Neural progenitor cell (in vitro differentiated cells): ENCODE results near the gene NUP54. TPM values are rescaled to one million over a fixed set of nuclear protein-coding genes. Genes with fewer than 3 reads are reported as not detected.

Source experiments
- DNase-seq: peaks from one replicate; pipeline ENCODE4 v3.0.0-alpha.2; 2016; ENCODE audit warnings: low spot score
- H2AFZ ChIP-seq: fragments of 200-600 bp; sonication (generic); replicated peaks from 2 replicates; pipeline ENCODE4 v1.6.1; 2016; ENCODE audit warnings: antibody characterized with exemption
- H3F3A ChIP-seq: fragments of 200-600 bp; sonication (generic); 2 replicates; pipeline ENCODE4 v1.6.1; 2016; ENCODE audit warnings: antibody characterized with exemption, low read depth
- H3K27ac ChIP-seq: fragments of 200-600 bp; sonication (generic); 2 replicates; pipeline ENCODE4 v1.5.1; 2016; ENCODE audit warnings: mild to moderate bottlenecking
- H3K27me3 ChIP-seq: fragments of 200-600 bp; sonication (generic); 2 replicates; pipeline ENCODE4 v1.6.1; 2016; ENCODE audit warnings: mild to moderate bottlenecking, moderate library complexity
- H3K36me3 ChIP-seq: fragments of 200-600 bp; sonication (generic); 2 replicates; pipeline ENCODE4 v1.5.1; 2016
- H3K4me1 ChIP-seq: fragments of 200-600 bp; sonication (generic); 2 replicates; pipeline ENCODE4 v1.6.1; 2016; ENCODE audit warnings: mixed run types
- H3K4me2 ChIP-seq: fragments of 200-600 bp; sonication (generic); 2 replicates; pipeline ENCODE4 v1.6.1; 2016
- H3K4me3 ChIP-seq: fragments of 200-600 bp; sonication (generic); 2 replicates; pipeline ENCODE4 v1.5.1; 2016
- H3K79me2 ChIP-seq: fragments of 200-600 bp; sonication (generic); 2 replicates; pipeline ENCODE4 v1.6.1; 2016; ENCODE audit warnings: low read depth
- H3K9ac ChIP-seq: fragments of 200-600 bp; sonication (generic); 2 replicates; pipeline ENCODE4 v1.6.1; 2016
- H3K9me3 ChIP-seq: fragments of 200-600 bp; sonication (generic); 2 replicates; pipeline ENCODE4 v1.5.1; 2016; ENCODE audit warnings: low read depth
- H4K20me1 ChIP-seq: fragments of 200-600 bp; sonication (generic); 2 replicates; pipeline ENCODE4 v1.6.1; 2016; ENCODE audit warnings: low read depth
- H3K27ac Mint-ChIP-seq: 3 replicates; pipeline ENCODE4 v1.8.0; 2021; ENCODE audit warnings: mixed read lengths
- H3K27me3 Mint-ChIP-seq: 2 replicates; pipeline ENCODE4 v1.8.0; 2022; ENCODE audit warnings: low read depth, mild to moderate bottlenecking, inconsistent platforms, moderate library complexity, mixed read lengths; ENCODE audit not compliant: insufficient read depth
- H3K36me3 Mint-ChIP-seq: 3 replicates; pipeline ENCODE4 v1.8.0; 2021; ENCODE audit warnings: mixed read lengths
- H3K4me1 Mint-ChIP-seq: 3 replicates; pipeline ENCODE4 v1.8.0; 2021; ENCODE audit warnings: mixed read lengths
- H3K4me3 Mint-ChIP-seq: 3 replicates; pipeline ENCODE4 v1.8.0; 2021; ENCODE audit warnings: mild to moderate bottlenecking, moderate library complexity, mixed read lengths
- H3K9me3 Mint-ChIP-seq: 3 replicates; pipeline ENCODE4 v1.8.0; 2020; ENCODE audit warnings: mixed read lengths
- EZH2 ChIP-seq: fragments of 200-600 bp; sonication (generic); IDR thresholded peaks from 2 replicates; pipeline ENCODE4 v1.6.1; 2017; ENCODE audit warnings: antibody characterized with exemption, mild to moderate bottlenecking, moderate library complexity
- EZH2phosphoT487 ChIP-seq: fragments of 200-600 bp; sonication (generic); IDR thresholded peaks from 2 replicates; pipeline ENCODE4 v1.6.1; 2017; ENCODE audit warnings: antibody characterized with exemption
- total RNA-seq: library from RNA; depleted of rRNA; stranded (reverse); fragments of >200 nt; gene quantifications from 2 replicates; pipeline ENCODE4 v1.2.3, GENCODE V29; 2015; ENCODE audit warnings: low replicate concordance
- TF ChIP-seq, protein P1 (sequence below): fragments of 200-600 bp; sonication (generic); IDR thresholded peaks from 2 replicates; pipeline ENCODE4 v1.5.1; 2017; ENCODE audit warnings: antibody characterized with exemption, mild to moderate bottlenecking

Gene NUP54
- total RNA-seq, 1 donor from 2014 or later: 161 TPM

DNA sequence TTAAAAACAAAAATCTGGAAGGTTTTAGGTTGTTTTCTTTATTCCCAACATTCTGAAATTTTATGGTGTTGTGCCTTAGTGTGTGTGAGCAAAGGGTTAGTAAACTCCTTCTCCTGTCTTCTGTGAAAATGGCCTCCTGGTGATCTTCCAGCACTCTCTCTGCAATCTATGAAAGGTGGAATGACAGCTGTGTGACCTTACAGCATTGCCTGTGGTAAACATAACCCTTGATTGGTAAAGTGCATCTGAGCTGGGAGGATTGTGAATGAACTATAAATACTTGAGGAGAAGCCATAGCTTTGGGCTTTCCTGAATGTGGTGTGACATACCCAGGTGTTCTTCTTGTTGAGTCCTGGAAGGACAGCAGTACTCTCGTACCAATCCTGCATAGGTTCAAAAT lies 63.7 kb downstream of the NUP54 start:
- peaks cover 7% of the 10 kb centered on the region for H3K4me1 Mint-ChIP-seq
- H3K4me3 Mint-ChIP-seq: no peak overlapping the region
- no peak overlapping the region for H2AFZ ChIP-seq
- no peak for DNase-seq
- no peak overlapping the region for H3K27ac ChIP-seq
- H3K36me3 Mint-ChIP-seq: no peaks in the 10 kb centered on the region
- no peak overlapping the region for H3K27ac Mint-ChIP-seq
- no peak overlapping the region for H3K9ac ChIP-seq
- H4K20me1 ChIP-seq: no peaks in the 10 kb centered on the region
- no peaks in the 10 kb centered on the region for H3K27me3 ChIP-seq
- no peaks in the 10 kb centered on the region for H3K9me3 ChIP-seq
- no peaks in the 10 kb centered on the region for H3K9me3 Mint-ChIP-seq
- no peaks in the 10 kb centered on the region for H3F3A ChIP-seq
- H3K4me2 ChIP-seq: no peak overlapping the region
- no peak overlapping the region for H3K4me3 ChIP-seq
- H3K79me2 ChIP-seq: no peaks in the 10 kb centered on the region
- H3K36me3 ChIP-seq: no peaks in the 10 kb centered on the region
- no peaks in the 10 kb centered on the region for H3K27me3 Mint-ChIP-seq
- TF ChIP-seq, protein P1, sequence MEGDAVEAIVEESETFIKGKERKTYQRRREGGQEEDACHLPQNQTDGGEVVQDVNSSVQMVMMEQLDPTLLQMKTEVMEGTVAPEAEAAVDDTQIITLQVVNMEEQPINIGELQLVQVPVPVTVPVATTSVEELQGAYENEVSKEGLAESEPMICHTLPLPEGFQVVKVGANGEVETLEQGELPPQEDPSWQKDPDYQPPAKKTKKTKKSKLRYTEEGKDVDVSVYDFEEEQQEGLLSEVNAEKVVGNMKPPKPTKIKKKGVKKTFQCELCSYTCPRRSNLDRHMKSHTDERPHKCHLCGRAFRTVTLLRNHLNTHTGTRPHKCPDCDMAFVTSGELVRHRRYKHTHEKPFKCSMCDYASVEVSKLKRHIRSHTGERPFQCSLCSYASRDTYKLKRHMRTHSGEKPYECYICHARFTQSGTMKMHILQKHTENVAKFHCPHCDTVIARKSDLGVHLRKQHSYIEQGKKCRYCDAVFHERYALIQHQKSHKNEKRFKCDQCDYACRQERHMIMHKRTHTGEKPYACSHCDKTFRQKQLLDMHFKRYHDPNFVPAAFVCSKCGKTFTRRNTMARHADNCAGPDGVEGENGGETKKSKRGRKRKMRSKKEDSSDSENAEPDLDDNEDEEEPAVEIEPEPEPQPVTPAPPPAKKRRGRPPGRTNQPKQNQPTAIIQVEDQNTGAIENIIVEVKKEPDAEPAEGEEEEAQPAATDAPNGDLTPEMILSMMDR: no peak
- TF ChIP-seq EZH2phosphoT487: no peak
- TF ChIP-seq EZH2: no peak
- H3K4me1 ChIP-seq: no peaks in the 10 kb centered on the region

DNA sequence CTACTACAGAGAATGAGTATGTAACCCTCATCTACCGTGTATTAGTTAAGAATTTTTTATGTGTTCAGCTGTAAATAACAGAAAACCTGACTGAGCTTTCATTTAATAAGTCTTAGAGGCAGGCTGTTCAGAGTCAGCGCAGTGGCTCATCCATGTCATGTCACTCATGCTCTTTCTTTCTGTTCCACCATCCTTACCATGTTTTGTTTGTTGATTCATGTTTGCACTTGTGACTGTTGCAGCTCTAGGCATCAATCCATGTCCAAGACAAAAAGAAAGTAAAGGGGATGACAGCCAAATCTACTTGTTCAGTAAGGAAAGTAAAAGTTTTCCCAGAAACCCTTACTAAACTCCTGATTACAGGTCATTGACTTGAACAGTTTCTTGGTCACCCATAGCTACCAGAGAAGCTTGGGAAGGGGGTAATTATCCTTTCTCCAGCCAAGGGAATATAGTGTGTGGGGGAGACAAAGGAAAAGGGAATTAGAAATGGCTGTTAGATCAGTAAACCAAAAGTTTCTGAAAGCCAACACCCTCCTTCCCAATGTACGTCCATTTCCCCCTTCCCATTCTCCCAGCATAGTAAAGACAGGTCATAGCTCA lies 64.7 kb downstream of the NUP54 start:
- peak overlapping the region; percentile 34 for H2AFZ ChIP-seq
- H3F3A ChIP-seq: no peaks in the 10 kb centered on the region
- Mint-ChIP-seq H3K9me3 (no peaks in the 10 kb centered on the region), H3K36me3 (no peaks in the 10 kb centered on the region), H3K4me1 (peaks cover 7% of the 10 kb centered on the region), H3K4me3 (no peak overlapping the region), H3K27ac (no peak overlapping the region), H3K27me3 (no peaks in the 10 kb centered on the region)
- no peaks in the 10 kb centered on the region for H3K9me3 ChIP-seq
- H3K36me3 ChIP-seq: no peaks in the 10 kb centered on the region
- H3K27me3 ChIP-seq: no peaks in the 10 kb centered on the region
- no peaks in the 10 kb centered on the region for H4K20me1 ChIP-seq
- H3K79me2 ChIP-seq: no peaks in the 10 kb centered on the region
- no peak overlapping the region for H3K4me3 ChIP-seq
- DNase-seq: no peak
- no peak overlapping the region for H3K9ac ChIP-seq
- H3K27ac ChIP-seq: no peak overlapping the region
- TF ChIP-seq EZH2 (no peak), EZH2phosphoT487 (no peak)
- TF ChIP-seq, protein P1: no peak
- H3K4me1 ChIP-seq: no peaks in the 10 kb centered on the region
- H3K4me2 ChIP-seq: no peak overlapping the region

DNA sequence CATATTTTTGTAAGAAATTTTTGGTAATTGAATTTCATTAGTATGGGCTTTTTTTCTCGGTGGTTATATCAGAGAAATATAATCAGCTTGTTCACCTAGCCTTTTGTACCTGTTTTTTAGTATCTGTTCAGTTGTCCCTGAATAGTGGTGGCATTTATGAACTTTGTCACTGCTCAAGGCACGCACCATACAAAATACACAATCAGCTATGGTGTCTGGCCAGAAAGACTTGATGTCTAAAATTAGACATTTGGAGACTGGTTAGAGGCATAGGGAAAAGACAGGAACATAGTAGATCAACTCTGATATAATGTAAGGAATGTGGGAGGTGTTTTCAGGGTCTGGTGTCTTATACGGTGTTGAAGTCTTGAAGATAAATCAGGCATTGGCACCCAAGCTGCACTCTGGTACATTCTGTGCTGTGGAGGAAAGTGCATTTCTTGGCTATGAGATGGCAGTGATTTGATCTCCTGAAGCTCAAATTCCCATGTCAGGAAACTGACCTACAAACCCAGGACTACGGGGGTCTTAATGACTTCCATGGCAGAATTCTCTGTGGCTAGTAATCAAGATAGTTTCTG lies 70.1 kb downstream of the NUP54 start:
- Mint-ChIP-seq H3K36me3 (no peaks in the 10 kb centered on the region), H3K27ac (no peak overlapping the region), H3K27me3 (no peaks in the 10 kb centered on the region), H3K4me3 (no peak overlapping the region), H3K4me1 (no peaks in the 10 kb centered on the region), H3K9me3 (no peaks in the 10 kb centered on the region)
- DNase-seq: no peak
- Histone ChIP-seq H3K9me3 (no peaks in the 10 kb centered on the region), H3K9ac (no peak overlapping the region), H3K27ac (no peak overlapping the region), H3K4me2 (no peak overlapping the region), H3F3A (no peaks in the 10 kb centered on the region), H3K36me3 (no peaks in the 10 kb centered on the region), H3K4me3 (no peak overlapping the region), H4K20me1 (no peaks in the 10 kb centered on the region), H3K79me2 (no peaks in the 10 kb centered on the region), H3K4me1 (peaks cover 1% of the 10 kb centered on the region), H2AFZ (no peak overlapping the region), H3K27me3 (no peaks in the 10 kb centered on the region)
- TF ChIP-seq EZH2phosphoT487 (no peak), EZH2 (no peak)
- TF ChIP-seq, protein P1: no peak
